SKM-1 treated with dmso at 0.1 percent for 144 hours (cell line): ENCODE data around the gene MCTS1.
"Not testable (repeated sequence)": the region's sequence is repeated elsewhere in the genome, so short reads cannot be mapped to it uniquely, and the experiment has no call there.

Experiments
- DNase-seq: peaks from one replicate; lab custom pipeline; 2025; ENCODE audit not compliant: unreplicated experiment; lab: John Stamatoyannopoulos, UW

MCTS1 gene

DNA sequence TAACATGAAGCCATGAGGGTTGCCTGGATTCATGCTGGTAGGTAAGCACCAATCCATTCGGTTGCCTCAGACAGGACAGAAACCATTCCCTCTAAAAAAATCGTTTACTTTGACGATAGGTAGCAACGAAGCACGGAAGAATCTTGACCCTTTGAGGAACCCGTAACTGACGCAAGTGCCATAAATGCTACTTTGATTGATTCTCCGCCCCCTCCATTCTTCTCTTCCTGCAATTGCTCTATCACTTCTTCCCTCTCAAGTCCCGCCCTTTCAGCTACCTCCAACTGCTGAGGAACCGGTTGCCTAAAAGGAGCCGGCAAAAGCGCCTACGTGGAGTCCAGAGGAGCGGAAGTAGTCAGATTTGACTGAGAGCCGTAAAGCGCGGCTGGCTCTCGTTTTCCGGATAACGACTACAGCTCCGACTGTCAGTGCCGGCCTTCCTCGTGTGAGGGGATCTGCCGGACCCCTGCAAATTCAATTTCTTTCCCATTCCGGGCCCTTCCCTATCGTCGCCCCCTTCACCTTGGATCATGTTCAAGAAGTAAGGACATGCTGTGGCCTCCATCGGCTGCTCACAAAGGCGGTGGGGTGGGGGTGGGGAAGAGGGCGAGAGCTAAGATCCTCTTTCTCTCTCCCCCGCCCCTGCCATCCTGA is at the start of gene MCTS1:
Gene MCTS1 (plus strand): TSS at position 395 of the 654 bp plus-strand sequence. CDS start 136 bp downstream, at position 531.
- DNase-seq, result peak; percentile 84

GRCh38 chrX:120556251-120556650 is 47.6 kb upstream of the MCTS1 start:
- no peak for DNase-seq

DNA sequence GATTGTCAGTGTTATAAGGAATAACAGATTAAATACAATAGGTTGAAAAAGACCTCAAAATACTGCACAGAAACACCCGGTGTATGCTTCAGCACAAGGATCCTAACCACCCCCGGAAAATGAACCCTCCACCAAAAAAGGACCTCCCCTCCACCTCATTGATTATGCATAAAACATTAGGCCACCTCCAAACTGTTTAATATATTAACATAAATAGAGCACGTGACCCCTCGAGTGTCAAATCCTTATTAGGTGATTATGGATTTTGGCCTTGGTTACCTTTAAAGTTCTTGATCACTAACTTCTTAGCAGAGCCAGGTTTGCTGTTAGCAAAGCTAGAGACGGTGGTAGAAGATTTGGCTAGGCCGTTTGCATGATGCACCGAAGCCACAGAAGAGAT is 44.1 kb upstream of the MCTS1 start:
- DNase-seq, result no peak

DNA sequence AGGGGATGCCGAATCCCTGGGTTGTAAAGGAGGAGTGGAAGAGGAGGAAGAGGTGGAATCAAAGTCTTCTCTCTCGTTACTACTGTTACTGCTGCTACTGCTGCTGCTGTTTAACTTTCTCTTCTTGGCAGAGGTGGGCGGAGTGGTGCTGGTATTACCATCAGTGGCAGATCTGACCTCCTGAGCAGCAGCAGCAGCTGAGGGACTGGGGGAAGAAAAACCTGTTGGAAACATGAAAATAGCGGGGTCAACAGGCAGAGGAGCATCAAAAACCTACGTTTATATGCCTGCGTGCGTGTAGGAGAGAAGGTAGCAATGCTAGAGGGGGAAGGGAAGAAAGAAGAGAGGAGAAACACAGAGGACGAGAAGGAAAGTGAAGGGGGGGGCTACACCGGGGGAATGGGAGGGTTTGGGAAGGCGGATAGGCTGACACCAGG is 43.5 kb upstream of the MCTS1 start:
- DNase-seq, result no peak

GRCh38 chrX:120560842-120561633 is 42.9 kb upstream of the MCTS1 start, which contains the start of gene CUL4B:
CUL4B (minus strand) TSS chrX:120560962; CDS start chrX:120560638, 324 bp downstream.
- peak; percentile 62 for DNase-seq

GRCh38 chrX:120561634-120562568 is 42.0 kb upstream of the MCTS1 start:
- no peak for DNase-seq

- DNase-seq, result no peak
Measured at GRCh38 chrX:120562569-120562926, 41.4 kb upstream of the MCTS1 start.

- DNase-seq, result no peak
Measured at GRCh38 chrX:120564925-120565324, 39.0 kb upstream of the MCTS1 start.

GRCh38 chrX:120566817-120567216 is 37.1 kb upstream of the MCTS1 start:
- DNase-seq, result no peak

GRCh38 chrX:120568035-120568434 is 35.9 kb upstream of the MCTS1 start:
- no peak for DNase-seq

DNA sequence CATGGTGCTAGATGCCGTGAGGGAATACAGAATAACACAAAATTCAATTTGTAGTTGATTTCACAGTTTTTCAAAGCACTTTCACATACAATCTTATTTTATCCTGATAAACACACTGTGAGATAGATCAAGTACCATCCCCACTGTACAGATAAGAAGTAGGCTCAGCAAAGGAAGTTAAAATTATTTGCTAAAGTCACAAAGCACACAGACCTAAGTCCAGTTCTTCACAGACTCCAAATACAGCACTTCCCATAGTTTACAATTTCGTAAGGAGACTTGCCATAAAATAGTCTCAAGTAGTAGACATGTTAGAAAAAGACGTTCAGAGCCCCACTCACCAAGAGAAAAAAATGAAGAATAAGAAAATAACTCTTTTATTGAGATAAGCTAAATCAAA is 35.3 kb upstream of the MCTS1 start:
- DNase-seq, result no peak

GRCh38 chrX:120570011-120570600 is 33.8 kb upstream of the MCTS1 start:
- no peak for DNase-seq

DNA sequence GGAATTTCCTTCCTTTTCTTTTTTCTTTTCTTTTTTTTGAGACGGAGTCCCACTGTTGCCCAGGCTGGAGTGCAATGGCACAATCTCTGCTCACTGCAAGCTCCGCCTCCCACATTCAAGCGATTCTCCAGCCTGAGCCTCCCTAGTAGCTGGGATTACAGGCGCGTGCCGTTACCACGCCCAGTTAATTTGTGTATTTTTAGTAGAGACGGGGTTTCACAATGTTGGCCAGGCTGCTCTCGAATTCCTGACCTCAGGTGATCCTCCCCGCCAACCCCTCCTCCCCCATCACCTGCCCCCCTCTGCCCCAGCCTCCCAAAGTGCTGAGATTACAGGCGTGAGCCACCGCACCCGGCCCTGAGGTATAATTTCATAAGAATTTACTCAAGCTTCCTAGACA is 30.1 kb upstream of the MCTS1 start:
- DNase-seq, result not testable (repeated sequence)

GRCh38 chrX:120575379-120576114 is 28.4 kb upstream of the MCTS1 start:
- DNase-seq, result no peak

- DNase-seq, result no peak
Measured at GRCh38 chrX:120585702-120586101, 18.2 kb upstream of the MCTS1 start.

- peak; percentile 8 for DNase-seq
Measured at GRCh38 chrX:120604361-120604782, 471 bp downstream of the MCTS1 start.

GRCh38 chrX:120612086-120612485 is 8.2 kb downstream of the MCTS1 start:
- no peak for DNase-seq

- no peak for DNase-seq
Measured at GRCh38 chrX:120614816-120615215, 10.9 kb downstream of the MCTS1 start.

DNA sequence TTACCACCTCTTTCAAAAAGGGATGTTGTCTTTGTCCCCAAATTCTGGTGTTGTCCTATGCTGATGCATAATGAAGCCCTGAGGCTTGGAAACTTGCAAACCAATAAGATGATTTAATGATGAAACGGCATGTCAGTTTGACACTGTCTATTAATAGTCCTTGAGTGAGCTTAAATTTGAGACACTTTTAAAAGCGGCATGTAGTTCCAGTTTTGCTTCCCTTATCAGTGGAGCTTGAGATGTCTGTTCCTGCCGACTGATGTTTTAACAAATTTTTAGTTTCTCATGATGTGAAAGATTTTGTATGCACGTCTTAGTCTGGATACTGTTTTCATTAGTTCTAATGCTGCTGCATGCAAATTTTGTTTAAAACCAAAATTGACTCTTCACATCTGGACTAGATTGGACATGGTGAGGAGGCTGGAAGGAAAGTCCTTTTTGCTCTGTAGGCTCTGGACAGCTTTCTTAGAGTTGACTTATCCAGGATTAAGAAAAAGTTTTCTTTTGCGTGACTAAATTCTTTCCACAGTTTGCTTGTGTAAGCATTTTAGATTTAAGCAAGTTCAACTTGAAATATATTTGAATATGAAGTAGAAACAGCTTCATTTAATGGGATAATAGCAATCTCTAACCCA is 14.2 kb downstream of the MCTS1 start:
- no peak for DNase-seq

- no peak for DNase-seq
Measured at GRCh38 chrX:120625371-120625770, 21.5 kb downstream of the MCTS1 start.
